Dermis microvascular lymphatic vessel endothelial cell (primary cell): ENCODE measurements around the gene PRRT2. TPM values are rescaled to one million over a fixed set of nuclear protein-coding genes. Genes with fewer than 3 reads are reported as not detected.
A peak's percentile ranks its signal among the peaks of the same experiment; 100 is the strongest.
"Not testable (repeated sequence)": the region's sequence is repeated elsewhere in the genome, so short reads cannot be mapped to it uniquely, and the experiment has no call there.

Experiments
- DNase-seq, 2 donors: peaks; one replicate each; pipeline versions ENCODE4 v3.0.0 to v3.0.0-alpha.2; 2010; ENCODE audit warnings: low read depth in 2 of 2
- total RNA-seq: library from RNA; depleted of rRNA; stranded (reverse); fragments of >200 nt; gene quantifications from 2 replicates; pipeline ENCODE4 v1.2.1, GENCODE V29; 2014

The PRRT2 gene
- total RNA-seq, 1 donor from 2014 or later: not detected

DNA sequence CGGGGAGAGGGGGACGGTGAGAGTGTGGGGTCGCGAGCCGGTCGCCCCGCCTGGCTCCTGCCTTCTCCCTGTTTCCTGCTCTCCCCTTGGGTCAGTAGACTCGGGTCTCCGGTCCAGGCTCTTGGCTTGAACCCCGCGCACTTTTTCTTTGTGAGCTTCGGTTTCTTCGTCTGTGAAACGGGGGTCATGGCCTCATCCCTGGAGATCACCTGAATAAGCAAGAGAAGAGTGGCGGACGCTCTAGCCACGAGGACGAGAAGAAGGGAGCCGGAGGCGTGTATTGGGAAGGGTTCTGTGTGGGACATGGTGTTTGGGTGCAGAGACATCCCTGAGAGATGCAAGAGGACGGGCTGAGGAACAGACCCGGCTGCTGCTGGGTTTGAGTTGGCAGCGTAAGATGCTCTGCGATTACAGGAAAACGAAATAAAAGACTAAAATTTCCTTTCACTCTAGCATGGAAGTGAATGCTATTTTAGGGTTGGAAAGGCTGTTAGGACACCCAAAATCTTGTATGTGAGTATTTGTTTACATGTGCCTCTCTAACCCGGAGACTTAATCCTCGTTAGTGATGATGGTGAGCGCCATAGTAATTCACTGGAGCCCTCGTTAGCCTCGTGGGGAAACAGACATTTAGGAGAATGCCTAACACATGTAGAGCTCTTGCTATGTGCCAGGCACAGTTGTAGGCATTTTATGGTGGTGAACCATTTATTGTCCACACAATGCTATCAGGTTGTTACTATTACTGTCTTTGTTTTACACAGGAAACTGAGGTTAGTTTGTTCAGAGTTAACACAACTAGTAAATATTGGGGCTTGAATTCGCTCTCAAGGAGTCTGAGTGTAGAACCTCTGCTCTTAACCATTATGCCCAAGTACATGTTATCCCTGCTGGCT is 20.8 kb upstream of the PRRT2 start:
- DNase-seq: no peak

DNA sequence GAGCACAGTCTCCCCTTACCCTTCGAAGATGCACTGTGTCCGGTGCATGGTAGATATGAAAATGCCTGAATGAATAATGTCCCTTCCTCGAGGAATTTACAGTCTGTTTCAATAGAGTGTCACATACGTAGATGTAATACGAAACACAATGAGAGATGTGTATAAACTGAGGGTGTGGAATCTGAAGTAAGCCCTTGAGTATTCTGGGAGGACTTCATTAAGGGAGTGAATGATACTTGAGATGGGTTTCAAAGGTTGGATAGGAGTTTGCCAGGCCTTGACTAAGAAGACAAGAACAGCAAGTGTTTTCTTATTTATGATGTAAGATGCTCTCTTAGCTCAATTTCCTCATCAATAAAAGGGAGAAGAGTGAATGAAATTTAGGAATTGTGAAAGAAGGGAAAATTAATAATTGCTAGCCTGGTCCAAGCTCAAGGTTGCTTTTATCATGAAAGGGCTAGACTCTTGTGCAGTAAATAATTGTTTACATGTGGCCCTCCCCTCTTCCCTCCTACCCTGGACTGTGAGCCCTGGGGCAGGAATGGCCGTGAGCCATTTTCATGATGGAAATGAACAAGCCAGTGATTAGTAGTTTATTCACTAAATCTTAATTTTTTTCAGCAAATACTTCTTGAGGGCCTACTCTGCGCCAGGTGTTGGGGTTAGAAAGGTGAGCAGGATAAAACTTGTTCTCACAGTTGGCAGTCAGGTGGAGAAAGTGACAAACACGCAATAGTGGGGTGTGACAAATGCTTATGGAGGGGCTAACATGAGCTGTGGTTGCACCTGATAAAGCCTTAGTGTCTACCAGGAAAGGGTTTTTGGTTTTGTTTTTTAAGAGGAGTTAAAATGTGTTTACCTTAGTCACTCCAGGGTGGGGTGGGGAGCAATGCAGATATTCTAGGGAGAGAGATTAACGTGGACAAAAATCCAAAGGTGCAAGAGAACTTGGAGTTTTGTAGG is 19.9 kb upstream of the PRRT2 start:
- no peak for DNase-seq

DNA sequence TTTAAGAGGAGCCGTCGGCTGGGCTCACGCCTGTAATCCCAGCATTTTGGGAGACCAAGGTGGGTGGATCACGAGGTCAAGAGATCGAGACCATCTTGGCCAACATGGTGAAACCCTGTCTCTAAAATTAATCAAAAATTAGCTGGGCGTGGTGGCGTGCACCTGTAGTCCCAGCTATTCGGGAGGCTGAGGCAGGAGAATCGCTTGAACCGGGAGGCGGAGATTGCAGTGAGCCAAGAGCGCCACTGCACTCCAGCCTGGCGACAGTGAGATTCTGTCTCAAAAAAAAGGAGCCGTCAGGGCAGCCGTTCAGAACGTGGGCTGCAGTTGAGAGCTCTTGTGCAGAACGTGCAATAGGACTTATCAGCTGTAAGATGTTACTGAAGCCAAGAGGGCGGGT is 18.8 kb upstream of the PRRT2 start:
- not testable (repeated sequence) for DNase-seq

DNA sequence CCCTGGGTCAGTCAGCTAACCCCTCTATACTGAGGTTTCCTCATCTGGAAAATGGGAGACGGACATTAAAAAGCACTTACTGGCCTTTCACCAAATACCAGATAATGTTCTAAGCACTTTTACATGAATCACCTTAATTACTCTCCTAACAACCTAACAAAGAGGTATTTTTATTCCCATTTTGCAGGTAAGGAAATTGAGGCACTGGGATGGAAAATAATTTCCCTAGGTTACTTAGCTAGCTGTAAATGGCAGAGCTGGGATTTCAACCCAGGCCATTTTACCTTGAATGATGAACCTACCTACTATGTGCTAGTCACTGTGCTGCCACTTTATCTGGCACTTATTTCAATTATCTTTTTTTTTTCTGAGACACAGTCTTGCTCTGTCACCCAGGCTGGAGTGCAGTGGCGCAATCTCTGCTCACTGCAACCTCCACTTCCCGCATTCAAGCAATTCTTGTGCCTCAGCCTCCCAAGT is 17.7 kb upstream of the PRRT2 start:
- no peak for DNase-seq

DNA sequence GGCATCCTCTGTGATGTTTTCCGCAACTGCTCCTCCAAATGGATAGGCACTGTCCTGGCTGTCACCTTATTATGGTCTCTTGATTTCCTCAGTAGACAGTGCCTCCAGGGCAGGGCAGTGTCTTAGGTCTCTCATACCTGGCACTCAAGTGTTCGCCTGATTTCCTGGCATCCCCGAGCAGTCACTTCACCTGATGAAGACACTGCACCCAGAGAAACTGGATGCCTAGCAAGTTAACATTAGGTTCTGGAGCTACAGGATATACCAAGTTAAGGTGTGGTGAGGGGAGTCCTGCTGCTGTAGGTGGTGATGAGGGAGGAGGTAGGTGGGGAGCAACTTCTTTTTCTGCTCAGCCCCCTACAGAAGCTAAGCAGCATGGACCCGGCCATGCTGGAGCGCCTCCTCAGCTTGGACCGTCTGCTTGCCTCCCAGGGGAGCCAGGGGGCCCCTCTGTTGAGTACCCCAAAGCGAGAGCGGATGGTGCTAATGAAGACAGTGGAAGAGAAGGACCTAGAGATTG is 9.5 kb upstream of the PRRT2 start:
- no peak for DNase-seq

DNA sequence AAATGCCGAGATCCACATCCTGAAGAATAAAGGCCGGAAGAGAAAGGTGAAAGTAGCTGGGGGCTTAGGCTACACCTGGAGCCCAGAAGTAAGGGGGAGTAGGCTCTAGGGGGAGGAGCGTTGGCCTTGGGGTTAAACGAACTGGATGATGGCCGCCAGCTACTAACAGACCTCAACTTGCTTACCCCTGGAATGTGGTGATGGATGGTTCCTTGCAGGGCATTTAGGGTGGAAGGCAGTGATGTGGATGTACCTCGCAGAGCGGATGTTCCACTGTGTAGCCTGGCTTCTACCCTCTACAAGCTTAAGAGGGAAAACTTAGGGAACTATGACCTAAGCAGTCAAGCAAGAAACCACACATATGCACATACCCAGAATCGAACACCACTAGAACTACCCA is 8.0 kb upstream of the PRRT2 start:
- DNase-seq: no peak

DNA sequence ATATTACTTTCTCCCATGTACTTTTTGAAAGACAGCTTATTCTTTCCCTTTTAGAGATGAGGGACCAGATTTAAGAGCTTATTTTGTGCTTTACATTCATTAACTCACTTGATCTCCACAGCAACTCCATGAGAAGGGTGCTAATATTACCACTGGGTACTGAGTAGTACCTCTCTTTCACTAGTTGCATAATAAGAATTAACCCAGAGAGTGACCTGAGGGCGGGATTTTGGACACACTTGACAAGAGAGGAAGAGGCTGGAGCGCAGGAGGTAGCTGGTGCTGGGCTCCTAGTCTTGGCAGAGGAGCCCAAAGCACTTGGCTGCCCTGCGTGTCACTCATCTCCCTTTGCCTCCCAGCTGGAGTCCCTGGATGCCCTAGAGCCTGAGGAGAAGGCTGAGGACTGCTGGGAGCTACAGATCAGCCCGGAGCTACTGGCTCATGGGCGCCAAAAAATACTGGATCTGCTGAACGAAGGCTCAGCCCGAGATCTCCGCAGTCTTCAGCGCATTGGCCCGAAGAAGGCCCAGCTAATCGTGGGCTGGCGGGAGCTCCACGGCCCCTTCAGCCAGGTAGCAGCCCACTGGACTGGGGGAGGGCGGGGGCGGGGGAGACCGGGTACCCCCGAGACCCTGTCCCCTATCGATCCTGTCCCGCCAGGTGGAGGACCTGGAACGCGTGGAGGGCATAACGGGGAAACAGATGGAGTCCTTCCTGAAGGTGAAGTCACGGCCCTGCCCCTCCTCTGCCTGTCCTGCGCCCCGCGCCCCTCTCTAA is 7.3 kb upstream of the PRRT2 start:
- peak in 1 of 2 donors; percentile 26 for DNase-seq

DNA sequence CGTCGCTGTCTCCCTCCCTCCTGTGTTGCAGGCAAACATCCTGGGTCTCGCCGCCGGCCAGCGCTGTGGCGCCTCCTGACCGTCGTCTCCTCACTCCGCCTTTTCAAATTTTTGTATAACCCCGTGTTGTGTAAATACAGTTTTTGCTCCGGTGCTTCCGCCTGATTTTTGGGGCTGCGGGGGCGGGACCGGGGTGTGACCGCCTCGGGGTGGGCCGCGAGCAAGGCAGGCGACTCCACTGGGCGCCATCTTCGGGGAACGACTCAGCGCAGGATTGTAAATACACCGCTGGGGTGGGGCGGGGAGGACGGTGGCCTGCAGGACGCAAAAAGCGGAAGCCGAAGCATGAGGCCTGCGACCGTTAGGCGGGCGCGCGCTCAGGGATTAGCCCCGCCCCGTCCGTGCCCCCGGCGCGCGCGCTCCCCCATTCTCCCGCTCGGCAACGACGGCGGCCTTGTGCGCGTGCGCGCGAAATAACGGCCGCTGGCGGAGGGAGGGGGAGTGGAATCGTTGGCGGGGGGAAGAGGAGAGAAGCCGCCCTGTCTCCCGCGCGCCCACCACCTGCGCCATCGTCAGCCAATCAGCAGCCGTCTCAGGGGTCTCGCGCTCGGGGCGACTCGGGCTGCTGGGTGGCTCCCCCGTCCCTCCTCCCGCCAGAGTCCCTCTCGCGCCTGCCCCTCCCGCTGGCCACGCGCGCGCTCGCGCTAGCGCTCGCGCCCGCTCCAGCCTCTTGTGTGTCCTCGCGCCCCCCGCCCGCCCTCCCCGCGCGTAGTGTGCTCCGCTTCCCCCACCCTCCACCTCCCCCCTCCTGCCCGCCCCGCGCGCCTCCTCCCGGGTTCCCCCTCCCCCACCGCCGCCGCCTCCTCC is 6.5 kb upstream of the PRRT2 start:
- DNase-seq: peak; percentile 92 to 98

DNA sequence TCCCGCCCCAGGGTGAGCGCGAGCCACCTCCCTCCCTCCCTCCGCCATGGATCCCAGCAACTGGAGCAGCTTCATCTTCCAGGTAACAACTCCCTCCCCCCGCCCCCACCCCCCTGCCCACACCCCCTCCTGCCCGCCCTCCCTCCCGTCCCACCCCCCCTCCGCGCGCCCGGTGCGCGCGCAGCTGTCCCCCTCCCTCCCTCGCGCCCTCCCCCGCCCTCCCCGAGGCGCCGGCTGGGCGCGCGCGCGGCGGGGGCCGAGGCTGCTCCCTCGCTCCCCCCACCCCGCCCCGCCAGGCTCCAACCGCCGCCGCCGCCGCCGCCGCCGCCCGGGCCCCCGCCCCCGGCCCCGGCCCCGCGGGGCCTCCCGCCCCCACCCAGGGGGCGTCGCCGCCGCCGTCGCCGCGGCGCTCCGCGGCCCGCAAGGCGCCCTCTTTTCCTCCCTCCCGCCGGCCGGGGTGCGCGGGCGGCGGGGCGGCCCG is 5.9 kb upstream of the PRRT2 start, which contains the start of gene MAZ:
MAZ (plus strand) TSS at position 431 of the 481 bp plus-strand sequence. CDS start 173 bp downstream, outside the sequence.
- DNase-seq: no peak

DNA sequence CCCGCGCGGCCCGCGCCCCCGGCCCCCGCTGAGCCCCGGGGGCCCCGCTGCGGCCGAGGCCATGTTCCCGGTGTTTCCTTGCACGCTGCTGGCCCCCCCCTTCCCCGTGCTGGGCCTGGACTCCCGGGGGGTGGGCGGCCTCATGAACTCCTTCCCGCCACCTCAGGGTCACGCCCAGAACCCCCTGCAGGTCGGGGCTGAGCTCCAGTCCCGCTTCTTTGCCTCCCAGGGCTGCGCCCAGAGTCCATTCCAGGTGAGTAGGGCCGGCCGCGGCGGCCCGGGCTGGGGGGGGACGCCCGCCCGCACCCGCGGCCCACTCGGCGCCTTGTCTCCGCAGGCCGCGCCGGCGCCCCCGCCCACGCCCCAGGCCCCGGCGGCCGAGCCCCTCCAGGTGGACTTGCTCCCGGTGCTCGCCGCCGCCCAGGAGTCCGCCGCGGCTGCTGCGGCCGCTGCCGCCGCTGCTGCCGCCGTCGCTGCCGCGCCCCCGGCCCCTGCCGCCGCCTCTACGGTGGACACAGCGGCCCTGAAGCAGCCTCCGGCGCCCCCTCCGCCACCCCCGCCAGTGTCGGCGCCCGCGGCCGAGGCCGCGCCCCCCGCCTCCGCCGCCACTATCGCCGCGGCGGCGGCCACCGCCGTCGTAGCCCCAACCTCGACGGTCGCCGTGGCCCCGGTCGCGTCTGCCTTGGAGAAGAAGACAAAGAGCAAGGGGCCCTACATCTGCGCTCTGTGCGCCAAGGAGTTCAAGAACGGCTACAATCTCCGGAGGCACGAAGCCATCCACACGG is 5.2 kb upstream of the PRRT2 start:
- DNase-seq: peak in 1 of 2 donors; percentile 33

DNA sequence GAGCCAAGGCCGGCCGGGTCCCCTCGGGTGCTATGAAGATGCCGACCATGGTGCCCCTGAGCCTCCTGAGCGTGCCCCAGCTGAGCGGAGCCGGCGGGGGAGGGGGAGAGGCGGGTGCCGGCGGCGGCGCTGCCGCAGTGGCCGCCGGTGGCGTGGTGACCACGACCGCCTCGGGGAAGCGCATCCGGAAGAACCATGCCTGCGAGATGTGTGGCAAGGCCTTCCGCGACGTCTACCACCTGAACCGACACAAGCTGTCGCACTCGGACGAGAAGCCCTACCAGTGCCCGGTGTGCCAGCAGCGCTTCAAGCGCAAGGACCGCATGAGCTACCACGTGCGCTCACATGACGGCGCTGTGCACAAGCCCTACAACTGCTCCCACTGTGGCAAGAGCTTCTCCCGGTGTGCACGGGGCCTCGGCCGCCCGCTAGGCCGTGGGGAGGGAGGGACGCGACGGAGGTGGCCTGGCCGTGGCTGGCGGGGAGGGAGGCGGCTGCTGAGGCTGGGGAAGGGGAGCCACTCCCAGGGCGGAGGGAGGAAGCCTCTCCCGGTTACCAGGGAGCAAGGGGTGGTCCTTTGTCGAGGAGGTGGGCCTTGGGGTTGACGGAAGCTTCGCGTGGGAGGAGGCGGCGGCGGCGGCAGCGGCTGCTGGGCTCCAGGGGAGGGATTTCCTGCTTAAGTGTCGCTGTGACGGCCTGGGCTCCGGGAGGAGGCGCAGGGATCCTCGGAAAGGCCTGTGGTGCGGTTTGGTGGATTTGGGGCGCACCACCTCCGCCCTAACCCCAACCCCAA is 4.4 kb upstream of the PRRT2 start:
- DNase-seq: peak; percentile 84 to 93

DNA sequence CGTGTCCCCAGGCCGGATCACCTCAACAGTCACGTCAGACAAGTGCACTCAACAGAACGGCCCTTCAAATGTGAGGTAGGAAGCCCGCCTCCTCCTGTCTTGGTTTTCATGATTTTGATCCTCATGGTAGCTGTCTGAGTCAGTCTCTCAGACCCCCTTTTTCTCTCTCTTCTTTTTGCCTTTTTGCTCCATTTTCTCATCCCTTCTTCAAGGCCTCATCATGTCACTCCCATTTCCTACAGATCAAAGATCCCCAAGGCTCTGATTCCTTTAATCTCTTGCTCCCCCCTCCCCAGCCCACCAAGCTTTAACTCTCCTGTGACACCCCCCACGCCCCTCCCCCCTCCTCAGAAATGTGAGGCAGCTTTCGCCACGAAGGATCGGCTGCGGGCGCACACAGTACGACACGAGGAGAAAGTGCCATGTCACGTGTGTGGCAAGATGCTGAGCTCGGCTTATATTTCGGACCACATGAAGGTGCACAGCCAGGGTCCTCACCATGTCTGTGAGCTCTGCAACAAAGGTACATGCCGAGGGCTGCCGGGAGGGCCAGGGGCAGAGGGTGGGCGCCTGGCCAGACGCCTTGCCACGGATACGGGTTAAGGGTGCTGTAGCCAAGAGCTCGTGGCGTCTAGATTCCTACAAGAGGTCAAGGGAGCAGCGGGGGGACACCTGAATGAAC is 3.6 kb upstream of the PRRT2 start:
- no peak for DNase-seq

DNA sequence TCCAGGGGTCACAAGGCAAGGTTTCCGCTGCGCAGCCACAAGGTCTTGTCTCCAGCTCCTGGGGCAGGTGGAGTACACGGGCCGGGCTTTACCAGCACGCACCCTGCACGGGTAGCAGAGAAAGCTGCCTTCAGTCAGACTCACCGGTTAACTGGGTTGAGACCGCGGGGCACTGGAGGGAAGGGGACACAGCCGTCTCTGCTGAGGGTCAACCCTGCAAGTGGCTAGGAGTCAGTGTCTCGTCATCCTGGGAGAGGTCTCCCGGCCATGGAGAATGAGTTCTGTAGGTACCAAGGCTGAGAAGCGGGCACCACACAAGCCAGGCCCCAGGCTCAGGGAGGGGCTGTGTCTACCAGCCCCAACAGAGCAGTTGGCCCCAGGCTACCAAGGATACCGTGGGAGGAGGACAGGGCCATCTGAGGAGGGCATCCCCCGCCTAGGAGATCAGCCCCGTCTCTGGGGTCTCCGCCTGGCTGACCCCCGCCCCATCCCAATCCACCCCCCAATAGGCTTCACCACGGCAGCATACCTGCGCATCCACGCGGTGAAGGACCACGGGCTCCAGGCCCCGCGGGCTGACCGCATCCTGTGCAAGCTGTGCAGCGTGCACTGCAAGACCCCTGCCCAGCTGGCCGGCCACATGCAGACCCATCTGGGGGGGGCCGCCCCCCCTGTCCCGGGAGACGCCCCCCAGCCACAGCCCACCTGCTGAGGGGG is 2.8 kb upstream of the PRRT2 start:
- no peak for DNase-seq

DNA sequence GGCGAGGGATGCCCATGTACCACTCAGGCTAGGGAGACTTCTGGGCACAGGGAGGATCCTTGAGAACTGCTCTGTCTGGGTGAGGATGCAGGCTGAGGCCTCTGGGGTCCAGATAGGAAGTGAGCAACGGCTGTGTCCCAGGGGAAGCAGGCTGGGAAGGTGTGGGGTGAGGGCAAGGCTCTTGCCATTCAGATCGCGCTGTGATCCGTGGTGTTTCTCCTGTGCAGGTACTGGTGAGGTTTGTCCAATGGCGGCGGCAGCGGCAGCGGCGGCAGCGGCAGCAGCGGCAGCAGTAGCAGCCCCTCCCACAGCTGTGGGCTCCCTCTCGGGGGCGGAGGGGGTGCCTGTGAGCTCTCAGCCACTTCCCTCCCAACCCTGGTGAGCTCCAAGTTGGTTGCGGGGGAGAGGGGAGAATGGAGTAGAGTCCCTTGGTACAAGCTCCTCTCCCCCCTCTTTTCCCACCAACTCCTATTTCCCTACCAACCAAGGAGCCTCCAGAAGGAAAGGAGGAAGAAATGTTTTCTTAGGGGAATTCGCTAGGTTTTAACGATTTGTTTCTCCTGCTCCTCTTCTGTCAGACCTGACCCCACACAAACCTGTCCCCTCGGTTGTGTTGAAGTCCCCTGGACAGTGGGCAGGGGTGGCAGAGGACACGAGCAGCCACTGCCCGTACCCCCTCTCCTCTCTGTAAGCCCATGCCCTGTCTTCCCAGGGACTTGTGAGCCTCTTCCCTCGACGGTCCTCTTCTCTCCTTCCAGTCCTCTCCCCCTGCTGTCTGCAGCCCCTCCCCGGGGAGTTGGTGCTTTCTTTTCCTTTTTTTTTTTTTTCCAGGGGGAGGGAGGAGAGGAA is 1.9 kb upstream of the PRRT2 start:
- DNase-seq: no peak

DNA sequence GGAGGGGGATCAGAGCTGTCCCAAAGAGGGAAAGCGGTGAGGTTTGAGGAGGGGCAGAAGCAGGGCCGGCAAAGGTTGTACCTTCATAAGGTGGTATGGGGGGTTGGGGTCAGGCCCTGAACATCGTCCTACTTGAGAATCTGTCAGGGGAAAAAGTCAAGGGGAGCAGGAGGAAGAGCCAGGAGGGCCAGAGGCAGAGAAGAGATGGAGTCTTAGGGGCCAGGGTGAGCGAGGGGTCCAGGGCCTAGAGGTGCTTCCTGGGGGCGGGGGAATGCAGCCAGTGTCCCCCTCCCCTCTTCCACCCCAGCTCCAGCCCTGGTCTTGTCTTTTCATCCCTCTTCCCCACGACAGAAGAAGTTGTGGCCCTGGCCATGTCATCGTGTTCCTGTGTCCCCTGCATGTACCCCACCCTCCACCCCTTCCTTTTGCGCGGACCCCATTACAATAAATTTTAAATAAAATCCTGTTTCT is 1.3 kb upstream of the PRRT2 start:
- DNase-seq: no peak
